Measurements from ENCODE around the gene TSSK3. TPM values are rescaled to one million over a fixed set of nuclear protein-coding genes. Genes with fewer than 3 reads are reported as not detected.

TSSK3 gene
- total RNA-seq, 4 donors from 2014 or later = 5.2 TPM; not detected in 3

DNA sequence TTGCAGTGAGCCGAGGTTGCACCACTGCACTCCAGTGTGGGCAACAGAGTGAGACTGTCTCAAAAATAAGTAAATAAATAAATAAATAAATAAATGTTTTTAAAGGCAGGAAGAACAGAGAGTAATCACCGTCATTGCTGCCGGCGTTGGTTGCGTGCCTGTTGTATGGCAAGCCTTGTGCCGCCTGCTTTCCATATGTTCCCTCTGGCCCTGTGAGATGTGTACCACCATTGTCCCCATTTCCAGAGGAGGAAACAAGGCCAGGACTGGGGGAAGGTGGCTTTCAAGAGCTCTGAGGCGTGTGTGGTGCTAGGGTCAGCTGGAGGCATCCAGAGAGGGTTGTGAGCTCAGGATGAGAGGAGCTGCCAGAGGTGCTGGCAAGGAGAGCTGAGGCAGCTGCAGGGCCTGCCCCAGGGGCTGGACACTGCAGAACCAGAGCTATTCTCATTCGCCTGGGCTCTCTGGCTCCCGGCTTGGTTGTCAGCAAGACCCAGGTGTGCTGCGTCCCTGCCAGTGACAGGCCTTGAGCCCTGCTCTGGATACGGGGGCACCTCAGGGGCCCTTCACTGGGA is 21.1 kb upstream of the TSSK3 start:
- TF ChIP-seq, protein P1, sequence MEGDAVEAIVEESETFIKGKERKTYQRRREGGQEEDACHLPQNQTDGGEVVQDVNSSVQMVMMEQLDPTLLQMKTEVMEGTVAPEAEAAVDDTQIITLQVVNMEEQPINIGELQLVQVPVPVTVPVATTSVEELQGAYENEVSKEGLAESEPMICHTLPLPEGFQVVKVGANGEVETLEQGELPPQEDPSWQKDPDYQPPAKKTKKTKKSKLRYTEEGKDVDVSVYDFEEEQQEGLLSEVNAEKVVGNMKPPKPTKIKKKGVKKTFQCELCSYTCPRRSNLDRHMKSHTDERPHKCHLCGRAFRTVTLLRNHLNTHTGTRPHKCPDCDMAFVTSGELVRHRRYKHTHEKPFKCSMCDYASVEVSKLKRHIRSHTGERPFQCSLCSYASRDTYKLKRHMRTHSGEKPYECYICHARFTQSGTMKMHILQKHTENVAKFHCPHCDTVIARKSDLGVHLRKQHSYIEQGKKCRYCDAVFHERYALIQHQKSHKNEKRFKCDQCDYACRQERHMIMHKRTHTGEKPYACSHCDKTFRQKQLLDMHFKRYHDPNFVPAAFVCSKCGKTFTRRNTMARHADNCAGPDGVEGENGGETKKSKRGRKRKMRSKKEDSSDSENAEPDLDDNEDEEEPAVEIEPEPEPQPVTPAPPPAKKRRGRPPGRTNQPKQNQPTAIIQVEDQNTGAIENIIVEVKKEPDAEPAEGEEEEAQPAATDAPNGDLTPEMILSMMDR (IDR thresholded peaks at IDR 0.05) = no peak
- no peak for TF ChIP-seq POLR2A (IDR thresholded peaks at IDR 0.05)
- H3K27me3 ChIP-seq = no peaks in the 10 kb centered on the region
- H3K27ac ChIP-seq = no peak overlapping the region
- peaks cover 0 to 29% (median 20%) of the 10 kb centered on the region in 4 donors for H3K4me1 ChIP-seq
- H3K4me3 ChIP-seq = no peak overlapping the region
- no peaks in the 10 kb centered on the region for H3K36me3 ChIP-seq
- no peaks in the 10 kb centered on the region for H3K9me3 ChIP-seq
- no peak for DNase-seq

DNA sequence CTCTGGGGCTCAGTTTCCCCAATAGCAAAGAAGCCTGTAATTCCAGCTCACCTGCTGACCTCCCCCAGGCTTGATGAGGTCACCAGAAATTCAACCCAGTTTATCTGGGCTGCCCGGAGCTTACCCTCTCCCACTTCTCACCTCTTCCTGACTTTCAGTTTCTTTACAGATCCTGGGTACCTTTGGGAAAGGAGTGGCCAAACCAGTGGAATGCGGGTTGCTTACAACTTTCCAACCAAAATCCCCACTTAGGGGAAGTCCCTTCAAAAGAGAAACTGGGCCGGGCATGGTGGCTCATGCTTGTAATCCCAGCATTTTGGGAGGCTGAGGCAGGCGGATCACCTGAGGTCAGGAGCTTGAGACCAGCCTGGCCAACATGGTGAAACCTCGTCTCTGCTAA is 20.4 kb upstream of the TSSK3 start:
- Histone ChIP-seq H3K4me3 (no peak overlapping the region), H3K27me3 (no peaks in the 10 kb centered on the region), H3K36me3 (no peaks in the 10 kb centered on the region), H3K9me3 (no peaks in the 10 kb centered on the region), H3K4me1 (peaks cover 0 to 23% (median 13%) of the 10 kb centered on the region in 4 donors), H3K27ac (no peak overlapping the region)
- DNase-seq = no peak
- no peak for TF ChIP-seq POLR2A (IDR thresholded peaks at IDR 0.05)
- TF ChIP-seq, protein P1 (IDR thresholded peaks at IDR 0.05) = no peak

DNA sequence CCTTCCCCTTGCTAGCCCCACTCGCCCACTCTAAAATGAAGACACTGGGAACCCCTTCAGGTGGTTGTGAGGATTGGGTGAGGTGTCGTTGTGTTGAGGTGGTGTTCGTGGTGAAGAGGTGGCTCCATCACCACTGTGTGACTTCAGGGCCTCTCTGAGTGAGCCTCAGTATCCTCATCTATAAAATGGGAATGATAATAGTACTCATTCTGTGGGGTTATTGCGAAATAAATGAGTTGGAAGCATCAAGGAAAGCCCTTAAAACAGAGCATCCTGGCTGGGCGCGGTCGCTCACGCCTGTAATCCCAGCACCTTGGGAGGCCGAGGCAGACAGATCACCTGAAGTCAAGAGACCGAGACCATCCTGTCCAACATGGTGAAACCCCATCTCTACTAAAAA is 19.6 kb upstream of the TSSK3 start:
- Histone ChIP-seq H3K4me3 (no peak overlapping the region), H3K27me3 (no peaks in the 10 kb centered on the region), H3K9me3 (no peaks in the 10 kb centered on the region), H3K4me1 (peaks cover 0 to 15% (median 7%) of the 10 kb centered on the region in 4 donors), H3K27ac (no peak overlapping the region), H3K36me3 (no peaks in the 10 kb centered on the region)
- TF ChIP-seq, protein P1 (IDR thresholded peaks at IDR 0.05) = no peak
- no peak for TF ChIP-seq POLR2A (IDR thresholded peaks at IDR 0.05)
- no peak for DNase-seq

DNA sequence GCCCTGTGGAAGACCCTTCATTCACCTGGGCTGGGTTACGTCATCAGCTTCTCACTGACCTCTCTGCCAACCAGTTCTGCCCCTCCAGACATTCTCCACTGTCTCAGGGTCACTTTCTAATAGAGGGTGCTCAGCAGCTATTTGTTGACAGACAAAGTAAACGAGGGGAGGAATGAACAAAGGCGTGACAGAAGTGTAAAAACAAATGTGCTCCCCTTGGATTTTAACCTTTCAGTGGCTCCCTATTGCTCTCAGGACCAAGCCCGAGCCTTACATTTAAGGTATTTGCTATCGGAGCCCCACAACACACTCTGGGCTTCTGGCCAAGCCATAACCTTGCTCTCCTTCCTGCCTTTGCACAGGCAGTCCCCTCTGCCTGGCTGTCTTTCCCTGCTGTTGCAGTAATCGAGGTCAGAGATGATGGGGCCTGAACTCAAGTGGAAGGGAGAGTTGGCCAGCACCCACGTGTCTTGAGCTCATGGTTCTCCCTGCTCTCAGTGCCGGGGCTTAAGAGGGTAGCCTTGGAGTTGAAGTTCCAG is 17.0 kb upstream of the TSSK3 start:
- no peaks in the 10 kb centered on the region for H3K9me3 ChIP-seq
- no peak overlapping the region for H3K4me3 ChIP-seq
- no peak overlapping the region for H3K27ac ChIP-seq
- H3K27me3 ChIP-seq = no peaks in the 10 kb centered on the region
- TF ChIP-seq, protein P1 (IDR thresholded peaks at IDR 0.05) = no peak
- TF ChIP-seq POLR2A (IDR thresholded peaks at IDR 0.05) = no peak
- H3K4me1 ChIP-seq = no peaks in the 10 kb centered on the region
- peak in 1 of 3 donors; percentile 66 for DNase-seq
- no peaks in the 10 kb centered on the region for H3K36me3 ChIP-seq

DNA sequence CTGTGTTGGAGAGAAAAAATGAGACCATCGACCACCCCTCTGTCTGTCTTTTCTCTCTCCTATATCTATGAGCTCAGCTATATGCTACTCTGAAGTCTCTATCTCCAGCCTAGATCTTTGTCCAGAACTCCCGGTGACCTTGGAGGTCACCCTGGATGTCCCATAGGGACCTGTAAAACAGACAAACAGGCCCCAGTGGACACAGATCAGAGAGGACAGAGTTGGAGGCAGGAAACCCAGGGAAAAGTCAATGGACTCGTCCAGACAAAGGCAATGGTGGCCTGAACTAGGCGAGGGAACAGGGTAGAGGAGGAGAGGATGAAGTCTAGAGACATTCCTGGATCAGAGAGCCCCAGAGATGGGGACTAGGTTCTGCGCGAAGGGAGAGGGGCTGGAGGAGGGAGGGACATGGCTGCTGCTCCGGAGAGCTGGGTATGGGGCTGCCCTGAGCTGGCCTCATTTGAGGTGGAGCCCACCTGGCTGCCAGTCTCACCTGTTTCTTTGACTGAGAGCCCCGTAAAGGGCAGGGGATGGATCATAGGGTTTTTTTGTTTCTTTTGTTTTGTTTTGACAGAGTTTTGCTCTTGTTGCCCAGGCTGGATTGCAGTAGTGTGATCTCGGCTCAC is 15.7 kb upstream of the TSSK3 start:
- Histone ChIP-seq H3K9me3 (no peaks in the 10 kb centered on the region), H3K27me3 (no peaks in the 10 kb centered on the region), H3K27ac (no peak overlapping the region), H3K36me3 (no peaks in the 10 kb centered on the region), H3K4me3 (no peak overlapping the region), H3K4me1 (no peaks in the 10 kb centered on the region)
- DNase-seq = no peak
- no peak for TF ChIP-seq POLR2A (IDR thresholded peaks at IDR 0.05)
- TF ChIP-seq, protein P1 (IDR thresholded peaks at IDR 0.05) = no peak

Data from Peyer's patch (tissue), 4 donors.